ENCODE measurements around the gene KDELR1.

The KDELR1 gene

DNA sequence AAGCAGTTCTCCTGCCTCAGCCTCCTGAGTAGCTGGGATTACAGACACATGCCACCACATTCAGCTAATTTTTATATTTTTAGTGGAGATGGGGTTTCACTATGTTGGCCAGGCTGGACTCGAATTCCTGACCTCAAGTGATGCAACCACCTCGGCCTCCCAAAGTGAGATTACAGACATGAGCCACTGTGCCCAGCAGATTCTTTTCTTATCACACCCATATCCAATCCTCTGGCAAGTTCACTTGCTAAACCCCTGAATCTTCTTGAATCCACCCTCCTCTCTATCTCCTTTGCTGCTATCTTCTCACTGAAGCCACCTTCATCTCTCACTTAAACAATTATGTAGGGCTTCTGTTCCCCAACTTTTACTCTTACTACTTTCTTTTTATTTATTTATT is 45.2 kb downstream of the KDELR1 start:
- no peak for DNase-seq
- ChIA-PET CTCF (interaction anchor here (1.0 to 3.3 kb wide), 4 partner anchors 8 to 238 kb away, joined by 3 to 22 read pairs (median 4); no protein-coding TSS in a partner anchor), POLR2A (no interaction called here)
- H3K36me3 ChIP-seq (ENCODE audit: control insufficient read depth in 4 of 4, insufficient read depth in 4 of 4, low read length in 3 of 4): peaks cover 0 to 5% (median 2%) of the 10 kb centered on the region in 4 experiments
- H3K4me1 ChIP-seq (ENCODE audit: control extremely low read depth in 1 of 4, control insufficient read depth in 4 of 4, insufficient read depth in 4 of 4, low read length in 3 of 4): no peaks in the 10 kb centered on the region
- no peak overlapping the region for H3K27ac ChIP-seq (ENCODE audit: insufficient read depth in 1 of 2, low read depth in 1 of 2, low read length in 2 of 2, poor library complexity in 1 of 2, severe bottlenecking in 2 of 2)
- 100% methylated on average over 1 of the region's 2 CpGs for WGBS (ENCODE audit: insufficient coverage)
- H3K9me3 ChIP-seq (ENCODE audit: control extremely low read depth in 1 of 5, control insufficient read depth in 4 of 5, insufficient read depth in 2 of 5, low read depth in 1 of 5, low read length in 4 of 5): no peaks in the 10 kb centered on the region
- H3K4me3 ChIP-seq (ENCODE audit: control insufficient read depth in 1 of 7, extremely low read depth in 1 of 7, insufficient read depth in 4 of 7, low read depth in 2 of 7, low read length in 6 of 7): no peak overlapping the region
- H3K27me3 ChIP-seq (replicated peaks in 2 of 5; ENCODE audit: control insufficient read depth in 4 of 5, insufficient read depth in 5 of 5, low read length in 4 of 5): no peaks in the 10 kb centered on the region

DNA sequence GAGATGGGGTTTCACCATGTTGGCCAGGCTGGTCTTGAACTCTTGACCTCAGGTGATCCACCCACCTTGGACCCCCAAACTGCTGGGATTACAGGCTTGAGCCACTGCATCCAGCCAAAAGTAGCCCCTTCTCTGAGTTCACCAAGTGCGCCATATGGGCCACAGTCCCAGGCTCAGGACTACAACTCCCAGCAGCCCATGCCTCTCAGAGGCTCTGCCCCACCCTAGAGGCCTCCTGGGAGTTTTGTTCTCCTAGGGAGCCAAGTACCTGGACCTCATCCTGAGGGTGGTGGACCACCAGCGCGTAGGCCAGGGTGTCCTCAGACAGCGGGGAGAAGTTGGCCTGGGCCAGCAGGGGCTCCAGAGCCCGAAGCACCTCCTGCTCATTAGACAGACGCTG is 46.5 kb downstream of the KDELR1 start:
- Histone ChIP-seq H3K27ac (ENCODE audit: insufficient read depth in 1 of 2, low read depth in 1 of 2, low read length in 2 of 2, poor library complexity in 1 of 2, severe bottlenecking in 2 of 2) (no peak overlapping the region), H3K9me3 (ENCODE audit: control extremely low read depth in 1 of 5, control insufficient read depth in 4 of 5, insufficient read depth in 2 of 5, low read depth in 1 of 5, low read length in 4 of 5) (no peaks in the 10 kb centered on the region), H3K27me3 (replicated peaks in 2 of 5; ENCODE audit: control insufficient read depth in 4 of 5, insufficient read depth in 5 of 5, low read length in 4 of 5) (no peaks in the 10 kb centered on the region), H3K36me3 (ENCODE audit: control insufficient read depth in 4 of 4, insufficient read depth in 4 of 4, low read length in 3 of 4) (peaks cover 0 to 5% (median 2%) of the 10 kb centered on the region in 4 experiments), H3K4me1 (ENCODE audit: control extremely low read depth in 1 of 4, control insufficient read depth in 4 of 4, insufficient read depth in 4 of 4, low read length in 3 of 4) (no peaks in the 10 kb centered on the region), H3K4me3 (ENCODE audit: control insufficient read depth in 1 of 7, extremely low read depth in 1 of 7, insufficient read depth in 4 of 7, low read depth in 2 of 7, low read length in 6 of 7) (no peak overlapping the region)
- no peak for DNase-seq
- 95% methylated on average over 5 of the region's 6 CpGs for WGBS (ENCODE audit: insufficient coverage)
- ChIA-PET POLR2A (no interaction called here), CTCF (no interaction called here)

DNA sequence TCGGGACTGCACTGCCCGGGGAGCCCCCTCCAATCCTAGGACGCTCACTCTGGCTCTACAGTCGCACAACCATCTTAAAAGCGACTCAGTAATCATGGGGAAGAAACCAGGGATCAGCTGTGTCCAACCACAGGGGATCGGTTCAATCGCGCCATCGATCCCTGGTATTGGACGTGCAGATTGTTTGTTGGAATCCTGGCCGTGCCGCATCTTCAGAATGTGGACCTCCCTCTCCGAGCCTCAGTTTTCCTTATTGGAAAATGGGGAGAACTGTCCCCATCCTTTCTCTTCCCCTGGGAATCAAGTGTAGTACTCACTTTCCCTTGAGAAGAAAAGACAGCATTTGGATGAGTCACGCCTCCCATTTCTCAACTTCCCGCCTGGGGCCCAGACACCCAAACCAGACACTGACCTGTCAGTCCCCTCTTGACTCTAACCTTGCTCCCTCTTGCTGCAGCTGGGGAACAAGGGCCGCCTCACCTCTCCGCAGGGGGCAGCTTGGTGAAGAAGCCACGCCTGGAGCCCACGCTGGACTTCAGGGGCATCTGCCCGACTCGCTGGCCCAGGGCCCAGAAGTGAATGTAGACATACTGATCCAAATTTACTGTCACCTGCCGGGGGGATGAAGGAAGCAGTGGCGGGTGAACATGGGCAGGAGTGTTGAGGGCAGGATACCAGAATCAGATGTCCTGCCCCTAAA is 48.4 kb downstream of the KDELR1 start:
- H3K36me3 ChIP-seq (ENCODE audit: control insufficient read depth in 4 of 4, insufficient read depth in 4 of 4, low read length in 3 of 4): peaks cover 0 to 5% (median 2%) of the 10 kb centered on the region in 4 experiments
- H3K9me3 ChIP-seq (ENCODE audit: control extremely low read depth in 1 of 5, control insufficient read depth in 4 of 5, insufficient read depth in 2 of 5, low read depth in 1 of 5, low read length in 4 of 5): no peaks in the 10 kb centered on the region
- H3K4me3 ChIP-seq (ENCODE audit: control insufficient read depth in 1 of 7, extremely low read depth in 1 of 7, insufficient read depth in 4 of 7, low read depth in 2 of 7, low read length in 6 of 7): no peak overlapping the region
- H3K27me3 ChIP-seq (replicated peaks in 2 of 5; ENCODE audit: control insufficient read depth in 4 of 5, insufficient read depth in 5 of 5, low read length in 4 of 5): no peaks in the 10 kb centered on the region
- 98% methylated on average over 21 of the region's 23 CpGs for WGBS (ENCODE audit: insufficient coverage)
- no peak for DNase-seq
- CTCF ChIA-PET: interaction anchor here (0.7 to 1.0 kb wide), 2 partner anchors 8 to 12 kb away, joined by 3 read pairs; no protein-coding TSS in a partner anchor
- POLR2A ChIA-PET: no interaction called here
- no peaks in the 10 kb centered on the region for H3K4me1 ChIP-seq (ENCODE audit: control extremely low read depth in 1 of 4, control insufficient read depth in 4 of 4, insufficient read depth in 4 of 4, low read length in 3 of 4)
- H3K27ac ChIP-seq (ENCODE audit: insufficient read depth in 1 of 2, low read depth in 1 of 2, low read length in 2 of 2, poor library complexity in 1 of 2, severe bottlenecking in 2 of 2): no peak overlapping the region

DNA sequence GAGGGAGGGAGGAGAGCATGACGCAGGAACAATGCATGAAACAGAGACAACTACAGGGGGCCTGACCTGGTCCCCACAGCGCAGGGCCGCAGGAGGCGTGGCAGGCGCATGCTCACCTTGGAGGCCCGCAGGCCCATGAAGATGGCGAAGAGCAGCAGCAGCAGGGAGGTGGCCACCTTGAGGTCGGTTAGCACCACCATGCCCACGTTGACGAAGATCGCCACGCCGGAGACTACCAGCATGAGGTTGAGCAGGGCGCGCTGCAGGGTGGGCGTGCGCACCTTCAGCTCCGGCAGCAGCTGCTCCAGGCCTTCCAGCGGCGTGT is 49.0 kb downstream of the KDELR1 start:
- Histone ChIP-seq H3K4me3 (ENCODE audit: control insufficient read depth in 1 of 7, extremely low read depth in 1 of 7, insufficient read depth in 4 of 7, low read depth in 2 of 7, low read length in 6 of 7) (no peak overlapping the region), H3K9me3 (ENCODE audit: control extremely low read depth in 1 of 5, control insufficient read depth in 4 of 5, insufficient read depth in 2 of 5, low read depth in 1 of 5, low read length in 4 of 5) (no peaks in the 10 kb centered on the region), H3K27me3 (replicated peaks in 2 of 5; ENCODE audit: control insufficient read depth in 4 of 5, insufficient read depth in 5 of 5, low read length in 4 of 5) (no peaks in the 10 kb centered on the region), H3K27ac (ENCODE audit: insufficient read depth in 1 of 2, low read depth in 1 of 2, low read length in 2 of 2, poor library complexity in 1 of 2, severe bottlenecking in 2 of 2) (no peak overlapping the region), H3K36me3 (ENCODE audit: control insufficient read depth in 4 of 4, insufficient read depth in 4 of 4, low read length in 3 of 4) (peaks cover 0 to 5% (median 2%) of the 10 kb centered on the region in 4 experiments), H3K4me1 (ENCODE audit: control extremely low read depth in 1 of 4, control insufficient read depth in 4 of 4, insufficient read depth in 4 of 4, low read length in 3 of 4) (no peaks in the 10 kb centered on the region)
- DNase-seq: no peak
- WGBS (ENCODE audit: insufficient coverage): 98% methylated on average over 20 of the region's 20 CpGs
- CTCF ChIA-PET: interaction anchor here (1.0 kb wide), 1 partner anchor 9 kb away, joined by 3 read pairs; no protein-coding TSS in a partner anchor
- POLR2A ChIA-PET: no interaction called here

DNA sequence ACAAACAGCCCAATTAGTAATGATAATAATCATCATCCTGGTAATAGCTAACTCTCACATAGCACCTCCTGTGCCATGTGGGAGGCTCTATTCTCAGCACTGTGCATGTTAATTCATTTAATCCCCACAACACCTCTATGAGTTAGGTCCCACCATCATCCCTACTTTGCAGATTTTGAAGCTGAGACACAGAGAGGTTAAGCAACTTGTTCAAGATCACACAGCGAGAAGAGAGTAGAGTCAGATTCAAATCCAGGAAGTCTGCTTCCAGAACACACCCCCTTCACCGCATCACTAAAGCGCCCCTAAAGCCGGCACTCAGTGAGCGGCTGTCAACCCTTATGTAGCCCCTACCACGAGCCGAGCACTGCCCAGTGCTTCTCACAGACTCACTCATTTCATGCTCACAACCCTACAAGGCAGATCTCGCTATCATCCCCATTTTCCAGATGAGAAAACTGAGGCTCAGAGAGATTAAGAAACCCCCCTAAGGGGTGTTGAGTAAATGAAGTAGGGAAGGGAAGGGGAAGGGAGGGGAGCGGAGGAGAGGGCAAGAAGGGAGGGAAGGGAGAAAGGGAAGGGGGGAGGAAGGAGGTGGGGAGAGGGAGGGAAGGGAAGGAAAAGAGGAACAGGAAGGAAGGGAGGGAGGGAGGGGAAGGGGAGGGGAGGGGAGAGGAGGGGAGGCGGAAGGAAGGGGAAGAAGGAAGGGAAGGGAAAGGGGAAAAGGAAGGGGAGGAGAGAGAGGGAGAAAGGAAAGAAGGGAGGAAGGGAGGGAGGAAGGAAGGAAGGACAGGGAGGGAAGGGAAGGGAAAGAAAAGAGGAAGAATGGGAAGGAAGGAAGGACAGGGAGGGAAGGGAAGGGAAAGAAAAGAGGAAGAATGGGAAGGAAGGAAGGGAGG is 49.6 kb downstream of the KDELR1 start:
- ChIA-PET CTCF (interaction anchor here (1.0 to 13.0 kb wide), 4 partner anchors 9 to 33 kb away, joined by 3 to 286 read pairs (median 6); partner anchors contain the start of gene EMP3), POLR2A (no interaction called here)
- WGBS (ENCODE audit: insufficient coverage): 100% methylated on average over 5 of the region's 10 CpGs
- no peak for DNase-seq
- H3K4me3 ChIP-seq (ENCODE audit: control insufficient read depth in 1 of 7, extremely low read depth in 1 of 7, insufficient read depth in 4 of 7, low read depth in 2 of 7, low read length in 6 of 7): no peak overlapping the region
- peaks cover 0 to 5% (median 2%) of the 10 kb centered on the region in 4 experiments for H3K36me3 ChIP-seq (ENCODE audit: control insufficient read depth in 4 of 4, insufficient read depth in 4 of 4, low read length in 3 of 4)
- H3K27me3 ChIP-seq (replicated peaks in 2 of 5; ENCODE audit: control insufficient read depth in 4 of 5, insufficient read depth in 5 of 5, low read length in 4 of 5): no peaks in the 10 kb centered on the region
- no peaks in the 10 kb centered on the region for H3K9me3 ChIP-seq (ENCODE audit: control extremely low read depth in 1 of 5, control insufficient read depth in 4 of 5, insufficient read depth in 2 of 5, low read depth in 1 of 5, low read length in 4 of 5)
- H3K27ac ChIP-seq (ENCODE audit: insufficient read depth in 1 of 2, low read depth in 1 of 2, low read length in 2 of 2, poor library complexity in 1 of 2, severe bottlenecking in 2 of 2): no peak overlapping the region
- no peaks in the 10 kb centered on the region for H3K4me1 ChIP-seq (ENCODE audit: control extremely low read depth in 1 of 4, control insufficient read depth in 4 of 4, insufficient read depth in 4 of 4, low read length in 3 of 4)

DNA sequence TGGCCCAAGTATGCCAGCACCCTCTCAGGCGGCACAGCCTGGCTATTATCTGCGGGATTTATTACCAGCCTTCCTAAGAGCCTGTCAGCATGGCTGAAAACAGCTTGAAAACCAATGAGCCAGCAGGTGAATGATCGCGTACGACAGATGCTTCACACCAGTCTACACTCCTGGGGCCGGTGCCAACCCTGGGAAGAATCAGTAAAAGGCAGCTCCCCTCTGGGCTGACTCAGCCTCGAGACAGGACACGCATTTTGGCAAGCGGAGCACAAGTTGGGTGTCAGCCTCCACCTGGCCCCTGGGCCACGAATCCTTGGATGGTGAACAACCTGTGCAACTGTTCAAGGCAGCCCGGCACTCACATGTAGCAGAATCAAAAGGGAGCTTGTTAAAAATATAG is 50.4 kb downstream of the KDELR1 start:
- Histone ChIP-seq H3K27me3 (replicated peaks in 2 of 5; ENCODE audit: control insufficient read depth in 4 of 5, insufficient read depth in 5 of 5, low read length in 4 of 5) (no peaks in the 10 kb centered on the region), H3K27ac (ENCODE audit: insufficient read depth in 1 of 2, low read depth in 1 of 2, low read length in 2 of 2, poor library complexity in 1 of 2, severe bottlenecking in 2 of 2) (no peak overlapping the region), H3K9me3 (ENCODE audit: control extremely low read depth in 1 of 5, control insufficient read depth in 4 of 5, insufficient read depth in 2 of 5, low read depth in 1 of 5, low read length in 4 of 5) (no peaks in the 10 kb centered on the region), H3K4me3 (ENCODE audit: control insufficient read depth in 1 of 7, extremely low read depth in 1 of 7, insufficient read depth in 4 of 7, low read depth in 2 of 7, low read length in 6 of 7) (no peak overlapping the region), H3K36me3 (ENCODE audit: control insufficient read depth in 4 of 4, insufficient read depth in 4 of 4, low read length in 3 of 4) (peaks cover 0 to 5% (median 2%) of the 10 kb centered on the region in 4 experiments), H3K4me1 (ENCODE audit: control extremely low read depth in 1 of 4, control insufficient read depth in 4 of 4, insufficient read depth in 4 of 4, low read length in 3 of 4) (no peaks in the 10 kb centered on the region)
- DNase-seq: no peak
- ChIA-PET CTCF (interaction anchor here (1.3 to 13.0 kb wide), 3 partner anchors 10 to 34 kb away, joined by 4 to 286 read pairs (median 8); partner anchors contain the start of gene EMP3), POLR2A (no interaction called here)
- 96% methylated on average over 10 of the region's 11 CpGs for WGBS (ENCODE audit: insufficient coverage)

Measured in common myeloid progenitor, CD34-positive (primary cell).